ENCODE results near the gene RNASE4. TPM values are rescaled to one million over a fixed set of nuclear protein-coding genes. Genes with fewer than 3 reads are reported as not detected.
"Not testable (repeated sequence)": the region's sequence is repeated elsewhere in the genome, so short reads cannot be mapped to it uniquely, and the experiment has no call there.

The RNASE4 gene
- total RNA-seq, 2 experiments from 2014 or later = 0.11 to 0.38 TPM

- Histone ChIP-seq H3K27ac (ENCODE audit: low read depth in 1 of 2, low read length in 2 of 2) (no peak overlapping the region), H3K4me3 (ENCODE audit: low read length) (no peak overlapping the region), H3K4me1 (ENCODE audit: insufficient read depth, low read length) (no peaks in the 10 kb centered on the region), H3K9me3 (ENCODE audit: control insufficient read depth in 1 of 2, insufficient read depth in 1 of 2, low read length in 2 of 2) (no peaks in the 10 kb centered on the region), H3K27me3 (ENCODE audit: control insufficient read depth in 1 of 2, insufficient read depth in 2 of 2, low read length in 2 of 2) (peaks cover 5 to 49% of the 10 kb centered on the region in 2 experiments), H3K36me3 (ENCODE audit: insufficient read depth, low read length) (no peaks in the 10 kb centered on the region)
- ATAC-seq (ENCODE audit: poor library complexity) (no peak), DNase-seq (no peak)
- intact Hi-C loops (cut with DNase I, micrococcal nuclease) = no loop called here
- Mint-ChIP-seq H3K36me3 (ENCODE audit: low read depth) (no peaks in the 10 kb centered on the region), H3K9me3 (no peaks in the 10 kb centered on the region), H3K27ac (no peak overlapping the region), H3K4me1 (ENCODE audit: low read depth) (no peaks in the 10 kb centered on the region), H3K4me3 (no peak overlapping the region), H3K27me3 (peaks cover 69% of the 10 kb centered on the region)
- no peak for TF ChIP-seq CTCF (IDR thresholded peaks at IDR 0.05)
- ChIA-PET CTCF (no interaction called here), POLR2A (no interaction called here)
Observed at GRCh38 chr14:20723488-20723887, 39.1 kb downstream of the RNASE4 start.

- DNase-seq; H3K4me1 Mint-ChIP-seq (ENCODE audit: low read depth); H3K4me1 ChIP-seq (ENCODE audit: insufficient read depth, low read length); H3K9me3 Mint-ChIP-seq; ATAC-seq (ENCODE audit: poor library complexity); H3K4me3 ChIP-seq (ENCODE audit: low read length); H3K36me3 ChIP-seq (ENCODE audit: insufficient read depth, low read length); intact Hi-C loops (cut with DNase I, micrococcal nuclease); POLR2A ChIA-PET; H3K4me3 Mint-ChIP-seq; H3K27ac ChIP-seq (ENCODE audit: low read depth in 1 of 2, low read length in 2 of 2); H3K27ac Mint-ChIP-seq; CTCF ChIA-PET; H3K36me3 Mint-ChIP-seq (ENCODE audit: low read depth); H3K9me3 ChIP-seq (ENCODE audit: control insufficient read depth in 1 of 2, insufficient read depth in 1 of 2, low read length in 2 of 2): not testable (repeated sequence)
- peaks cover 60% of the 10 kb centered on the region for H3K27me3 Mint-ChIP-seq
- peaks cover 9 to 49% of the 10 kb centered on the region in 2 experiments for H3K27me3 ChIP-seq (ENCODE audit: control insufficient read depth in 1 of 2, insufficient read depth in 2 of 2, low read length in 2 of 2)
Observed at GRCh38 chr14:20726121-20726520, 41.8 kb downstream of the RNASE4 start.

DNA sequence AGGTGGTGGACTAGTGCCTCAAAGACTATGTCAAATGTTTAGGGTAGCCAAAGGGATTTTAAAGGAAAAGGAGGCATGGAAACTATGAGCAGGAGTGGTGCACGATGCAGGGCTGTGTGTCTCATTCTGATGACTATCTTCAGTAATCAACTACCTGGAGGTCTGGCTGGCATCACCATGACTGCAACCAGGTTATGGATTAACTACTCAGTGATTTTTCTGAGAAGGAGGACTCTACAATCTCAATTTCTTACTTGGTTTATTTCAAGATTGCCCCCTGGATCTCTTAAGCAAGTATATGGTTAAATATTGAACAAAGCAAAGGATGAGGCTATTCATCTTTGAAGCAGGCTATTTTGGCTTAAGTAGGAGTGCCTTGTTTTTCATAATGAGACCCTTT lies 42.2 kb downstream of the RNASE4 start:
- no peaks in the 10 kb centered on the region for H3K4me1 ChIP-seq (ENCODE audit: insufficient read depth, low read length)
- TF ChIP-seq CTCF (IDR thresholded peaks at IDR 0.05) = no peak
- H3K27ac ChIP-seq (ENCODE audit: low read depth in 1 of 2, low read length in 2 of 2) = no peak overlapping the region
- Mint-ChIP-seq H3K9me3 (no peaks in the 10 kb centered on the region), H3K27me3 (peaks cover 62% of the 10 kb centered on the region), H3K4me1 (ENCODE audit: low read depth) (no peaks in the 10 kb centered on the region), H3K4me3 (no peak overlapping the region), H3K27ac (no peak overlapping the region), H3K36me3 (ENCODE audit: low read depth) (no peaks in the 10 kb centered on the region)
- H3K36me3 ChIP-seq (ENCODE audit: insufficient read depth, low read length) = no peaks in the 10 kb centered on the region
- ChIA-PET POLR2A (no interaction called here), CTCF (no interaction called here)
- DNase-seq = no peak
- H3K4me3 ChIP-seq (ENCODE audit: low read length) = no peak overlapping the region
- peaks cover 9 to 47% of the 10 kb centered on the region in 2 experiments for H3K27me3 ChIP-seq (ENCODE audit: control insufficient read depth in 1 of 2, insufficient read depth in 2 of 2, low read length in 2 of 2)
- intact Hi-C loops (cut with DNase I, micrococcal nuclease) = no loop called here
- H3K9me3 ChIP-seq (ENCODE audit: control insufficient read depth in 1 of 2, insufficient read depth in 1 of 2, low read length in 2 of 2) = no peaks in the 10 kb centered on the region
- no peak for ATAC-seq (ENCODE audit: poor library complexity)

GRCh38 chr14:20730891-20731290 lies 46.5 kb downstream of the RNASE4 start:
- intact Hi-C loops (cut with DNase I, micrococcal nuclease) = no loop called here

More at GRCh38 chr14:20730891-20731290, 46.5 kb downstream of the RNASE4 start:
- H3K27me3 ChIP-seq (ENCODE audit: control insufficient read depth in 1 of 2, insufficient read depth in 2 of 2, low read length in 2 of 2) = peaks cover 4 to 11% of the 10 kb centered on the region in 2 experiments
- Mint-ChIP-seq H3K27me3 (peaks cover 28% of the 10 kb centered on the region), H3K9me3 (no peaks in the 10 kb centered on the region), H3K27ac (no peak overlapping the region), H3K4me3 (no peak overlapping the region), H3K4me1 (ENCODE audit: low read depth) (no peaks in the 10 kb centered on the region), H3K36me3 (ENCODE audit: low read depth) (no peaks in the 10 kb centered on the region)
- ChIA-PET CTCF (no interaction called here), POLR2A (no interaction called here)
- no peaks in the 10 kb centered on the region for H3K36me3 ChIP-seq (ENCODE audit: insufficient read depth, low read length)
- no peak overlapping the region for H3K4me3 ChIP-seq (ENCODE audit: low read length)
- DNase-seq (no peak), ATAC-seq (ENCODE audit: poor library complexity) (no peak)
- H3K27ac ChIP-seq (ENCODE audit: low read depth in 1 of 2, low read length in 2 of 2) = no peak overlapping the region
- H3K9me3 ChIP-seq (ENCODE audit: control insufficient read depth in 1 of 2, insufficient read depth in 1 of 2, low read length in 2 of 2) = no peaks in the 10 kb centered on the region
- no peaks in the 10 kb centered on the region for H3K4me1 ChIP-seq (ENCODE audit: insufficient read depth, low read length)
- no peak for TF ChIP-seq CTCF (IDR thresholded peaks at IDR 0.05)

Data from CD4-positive, alpha-beta T cell (primary cell).